A549 (cell line): ENCODE measurements around the gene ADIPOQ.
"Not testable (repeated sequence)": the region's sequence is repeated elsewhere in the genome, so short reads cannot be mapped to it uniquely, and the experiment has no call there.

Experiments used
- BHLHE40 ChIP-seq: IDR thresholded peaks from 2 replicates; pipeline ENCODE4 v1.6.1; 2012; ENCODE audit warnings: low read depth, low read length, inconsistent platforms
- CTCF ChIP-seq: fragments of >200 bp; sonication (Bioruptor Twin); formaldehyde crosslinking; IDR thresholded peaks from 3 replicates; pipeline ENCODE4 v1.5.1; 2016
- EP300 ChIP-seq, 2 experiments: fragments of >200 bp; sonication (Bioruptor Twin); formaldehyde crosslinking; IDR thresholded peaks; 2 replicates in 1 of 2; 3 replicates in 1 of 2; pipeline ENCODE4 v1.6.1; 2016 to 2017
- MAX ChIP-seq: IDR thresholded peaks from 2 replicates; pipeline ENCODE4 v1.6.1; 2012
- PBX3 ChIP-seq: IDR thresholded peaks from 2 replicates; pipeline ENCODE4 v1.6.1; 2012
- POLR2A ChIP-seq: IDR thresholded peaks from 2 replicates; pipeline ENCODE4 v1.6.1; 2012; ENCODE audit warnings: mild to moderate bottlenecking, low read length
- POLR2AphosphoS2 ChIP-seq: conservative IDR thresholded peaks from 2 replicates; pipeline ENCODE4 v1.6.1; 2012; ENCODE audit warnings: low read length, improper control_type of control experiment, inconsistent platforms
- RAD21 ChIP-seq, 2 experiments: fragments of >200 bp in 1 of 2; sonication (Bioruptor Twin) in 1 of 2; formaldehyde crosslinking in 1 of 2; IDR thresholded peaks in 1 of 2; conservative IDR thresholded peaks in 1 of 2; 2 replicates in 1 of 2; 3 replicates in 1 of 2; pipeline ENCODE4 v1.6.1; 2012 to 2018; ENCODE audit warnings: inconsistent platforms in 1 of 2
- RCOR1 ChIP-seq: fragments of 150-350 bp; IDR thresholded peaks from 2 replicates; pipeline ENCODE4 v1.6.1; 2014; ENCODE audit warnings: antibody characterized with exemption, low read length, low read depth
- RFX5 ChIP-seq: fragments of 450-650 bp; IDR thresholded peaks from 2 replicates; pipeline ENCODE4 v1.7.1; 2014; ENCODE audit warnings: antibody characterized with exemption, mild to moderate bottlenecking, moderate library complexity

DNA sequence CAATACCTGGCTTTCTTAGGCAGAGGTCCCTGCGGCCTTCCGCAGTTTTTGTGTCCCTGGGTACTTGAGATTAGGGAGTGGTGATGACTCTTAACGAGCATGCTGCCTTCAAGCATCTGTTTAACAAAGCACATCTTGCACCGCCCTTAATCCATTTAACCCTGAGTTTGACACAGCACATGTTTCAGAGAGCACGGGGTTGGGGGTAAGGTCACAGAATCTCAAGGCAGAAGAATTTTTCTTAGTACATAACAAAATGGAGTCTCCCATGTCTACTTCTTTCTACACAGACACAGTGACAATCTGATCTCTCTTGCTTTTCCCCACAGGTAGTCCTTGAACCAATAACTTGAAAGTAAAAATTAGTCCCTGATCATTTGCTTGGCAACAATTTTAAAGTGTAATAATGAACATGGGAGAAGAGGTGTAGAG lies 45.0 kb downstream of the ADIPOQ start:
- not testable (repeated sequence) for TF ChIP-seq CTCF; POLR2A; POLR2AphosphoS2; RCOR1; MAX; RAD21 (conservative IDR thresholded peaks at IDR 0.05 in 1 of 2, IDR thresholded peaks at IDR 0.05 in 1 of 2); RFX5; EP300 (IDR thresholded peaks at IDR 0.05); BHLHE40; PBX3
